ENCODE data around the gene TYW1B.
"Not testable (repeated sequence)": the region's sequence is repeated elsewhere in the genome, so short reads cannot be mapped to it uniquely, and the experiment has no call there.

The TYW1B gene

GRCh38 chr7:72700548-72700947 is 127.5 kb downstream of the TYW1B start:
- not testable (repeated sequence) for DNase-seq (ENCODE audit: low read depth, low spot score)

GRCh38 chr7:72697066-72697465 is 130.9 kb downstream of the TYW1B start:
- not testable (repeated sequence) for DNase-seq (ENCODE audit: low read depth, low spot score)

DNA sequence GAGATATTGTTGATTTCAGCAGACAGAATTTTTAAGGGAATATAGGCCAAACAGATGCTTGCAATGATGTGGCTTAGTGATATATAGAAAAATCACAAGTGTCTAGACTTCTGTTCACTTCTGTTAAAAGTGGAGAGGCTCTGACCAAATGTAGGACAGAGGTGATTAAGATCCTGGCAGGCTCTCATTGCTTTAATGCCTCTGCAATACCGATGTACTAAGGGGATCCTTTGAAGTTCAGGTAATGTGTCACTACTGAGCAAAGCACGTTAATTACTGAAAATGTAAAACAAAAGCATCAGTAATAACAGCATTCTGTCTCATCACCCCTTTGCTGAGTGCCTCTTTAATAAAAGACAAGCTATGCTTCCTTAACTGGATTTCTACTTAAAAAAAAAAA is 131.4 kb downstream of the TYW1B start:
- not testable (repeated sequence) for DNase-seq (ENCODE audit: low read depth, low spot score)

DNA sequence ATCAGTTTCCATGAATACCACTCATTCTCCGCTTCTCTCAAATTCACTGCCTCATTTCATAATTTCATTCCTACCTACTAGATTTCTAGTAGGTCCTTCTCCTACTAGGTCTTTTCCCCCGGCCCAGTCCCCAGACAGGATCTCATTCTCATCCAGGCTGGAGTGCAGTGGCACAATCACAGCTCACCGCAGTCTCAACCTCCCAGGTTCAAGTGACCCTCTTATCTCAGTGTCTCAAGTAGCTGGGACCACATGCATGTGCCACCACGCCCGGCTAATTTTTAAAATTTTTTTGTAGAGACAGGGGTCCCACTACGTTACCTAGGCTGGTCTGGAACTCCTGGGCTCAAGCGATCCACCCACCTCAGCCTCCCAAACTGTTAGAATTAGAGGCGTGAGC is 132.5 kb downstream of the TYW1B start:
- not testable (repeated sequence) for DNase-seq (ENCODE audit: low read depth, low spot score)

DNA sequence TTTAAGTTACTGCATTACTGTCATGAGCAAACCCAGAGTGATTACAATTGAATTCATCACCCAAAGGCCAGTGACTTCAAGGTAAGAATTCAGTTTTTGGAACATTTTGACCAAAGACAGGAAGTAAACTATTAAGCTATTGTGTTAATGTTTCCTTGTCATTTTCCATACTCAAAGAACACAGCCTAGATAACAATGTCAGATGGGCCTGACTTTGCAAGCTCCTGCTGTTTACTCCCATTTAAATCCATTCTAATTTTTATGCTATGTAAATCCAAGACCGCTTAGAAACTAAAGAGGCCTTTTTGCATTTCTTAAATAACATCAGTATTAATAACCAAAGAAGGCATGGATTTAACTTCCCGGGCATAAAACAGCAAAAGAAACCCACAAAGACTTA is 136.6 kb downstream of the TYW1B start:
- not testable (repeated sequence) for DNase-seq (ENCODE audit: low read depth, low spot score)

- not testable (repeated sequence) for DNase-seq (ENCODE audit: low read depth, low spot score)
Measured at GRCh38 chr7:72690177-72690576, 137.8 kb downstream of the TYW1B start.

DNA sequence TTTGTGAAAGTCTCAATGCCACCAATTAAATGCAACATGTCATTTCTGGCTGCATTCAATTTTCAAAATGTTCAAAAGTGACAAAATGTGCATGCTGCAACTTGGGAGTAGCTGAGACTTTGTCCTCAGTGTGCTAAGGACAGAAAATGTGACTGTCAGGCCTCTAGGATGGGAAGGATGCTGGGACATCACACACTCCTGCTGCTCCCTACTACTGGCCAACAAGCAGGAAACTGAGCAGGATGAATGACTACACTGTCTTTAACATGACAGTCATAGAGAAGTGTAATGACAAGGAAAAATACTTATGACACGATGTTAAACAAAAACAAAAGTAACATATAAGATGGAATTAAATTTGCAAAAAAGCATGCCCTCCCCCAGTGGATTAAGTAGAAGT is 138.7 kb downstream of the TYW1B start:
- not testable (repeated sequence) for DNase-seq (ENCODE audit: low read depth, low spot score)

DNA sequence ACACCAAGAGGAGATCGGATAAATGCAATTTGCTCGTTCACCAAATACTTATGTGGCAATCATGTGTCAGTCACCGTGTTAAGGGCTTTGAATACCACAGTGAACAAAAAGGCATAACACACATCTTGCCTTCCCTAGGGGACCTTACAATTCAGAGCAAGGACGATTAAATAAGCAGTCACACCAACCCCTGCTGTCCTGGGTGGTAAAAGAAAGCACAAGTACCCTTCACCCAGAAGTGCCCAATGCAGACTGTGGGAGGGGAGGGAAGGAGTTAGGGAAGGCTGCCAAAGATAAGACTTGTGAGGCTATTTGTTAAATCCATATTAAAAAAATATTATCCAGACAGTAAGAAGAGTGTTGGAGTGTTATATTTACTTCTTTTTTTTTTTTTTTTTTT is 146.8 kb downstream of the TYW1B start:
- not testable (repeated sequence) for DNase-seq (ENCODE audit: low read depth, low spot score)

DNA sequence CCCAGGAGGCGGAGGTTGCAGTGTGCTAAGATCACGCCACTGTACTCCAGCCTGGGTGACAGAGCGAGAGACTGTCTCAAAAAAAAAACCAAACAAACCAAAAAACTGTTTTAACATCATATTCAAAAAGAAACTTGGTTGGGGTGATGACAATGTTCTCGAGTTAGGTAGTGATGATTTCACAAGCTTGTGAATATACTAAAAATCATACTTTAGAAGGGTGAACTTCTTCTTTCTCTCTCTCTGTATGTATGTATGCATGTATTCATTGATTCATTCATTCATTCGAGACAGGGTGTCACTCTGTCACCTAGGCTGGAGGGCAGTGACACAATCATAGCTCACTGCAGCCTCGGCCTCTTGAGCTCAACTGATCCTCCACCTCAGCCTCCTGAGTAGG is 151.1 kb downstream of the TYW1B start:
- not testable (repeated sequence) for DNase-seq (ENCODE audit: low read depth, low spot score)

DNA sequence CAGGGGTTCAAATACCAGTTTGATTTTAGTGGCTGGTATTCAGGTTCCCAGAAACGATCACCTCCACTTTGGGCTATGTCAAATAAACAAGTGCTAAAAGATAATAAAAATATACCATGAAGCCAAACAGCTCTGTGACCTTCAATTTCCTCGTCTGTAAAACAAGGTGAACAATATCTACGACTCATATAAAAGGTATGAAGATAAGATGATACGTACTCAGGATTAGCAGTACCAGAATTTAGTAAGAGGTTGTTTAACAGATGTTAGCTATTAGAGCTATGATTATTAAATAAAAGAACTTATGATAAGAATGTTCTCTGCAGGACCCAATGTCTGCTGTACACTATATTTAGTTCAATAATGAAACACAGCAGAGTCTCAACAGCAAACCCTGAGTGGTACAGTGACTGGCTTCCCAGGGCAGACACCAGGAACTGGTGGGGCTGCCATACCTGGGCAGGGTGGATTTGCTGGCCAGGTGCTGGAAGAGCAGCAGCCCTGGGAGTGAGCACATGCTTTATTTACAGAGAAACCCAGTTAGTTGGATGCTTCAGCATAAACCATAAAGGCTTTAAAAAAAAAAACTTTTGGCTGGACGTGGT is 151.8 kb downstream of the TYW1B start:
- DNase-seq (ENCODE audit: low read depth, low spot score), result not testable (repeated sequence)

DNA sequence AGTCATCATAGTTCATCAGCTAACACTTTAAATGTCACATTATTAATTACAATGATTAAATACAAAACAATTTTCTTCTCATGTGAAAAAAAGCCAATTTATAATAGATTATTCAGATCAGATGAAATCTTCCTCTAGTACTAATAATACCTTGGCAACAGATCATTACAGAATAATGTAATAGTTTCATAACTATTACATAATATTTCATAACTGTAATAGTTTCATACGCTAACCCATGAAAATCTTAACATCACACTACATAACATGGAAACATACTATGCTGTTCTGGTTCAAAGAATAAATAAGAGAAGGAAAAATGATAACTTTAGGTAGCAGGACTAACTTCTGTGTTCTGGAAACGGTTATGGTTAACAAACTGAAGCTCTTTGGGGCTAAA is 152.3 kb downstream of the TYW1B start:
- DNase-seq (ENCODE audit: low read depth, low spot score), result not testable (repeated sequence)

DNA sequence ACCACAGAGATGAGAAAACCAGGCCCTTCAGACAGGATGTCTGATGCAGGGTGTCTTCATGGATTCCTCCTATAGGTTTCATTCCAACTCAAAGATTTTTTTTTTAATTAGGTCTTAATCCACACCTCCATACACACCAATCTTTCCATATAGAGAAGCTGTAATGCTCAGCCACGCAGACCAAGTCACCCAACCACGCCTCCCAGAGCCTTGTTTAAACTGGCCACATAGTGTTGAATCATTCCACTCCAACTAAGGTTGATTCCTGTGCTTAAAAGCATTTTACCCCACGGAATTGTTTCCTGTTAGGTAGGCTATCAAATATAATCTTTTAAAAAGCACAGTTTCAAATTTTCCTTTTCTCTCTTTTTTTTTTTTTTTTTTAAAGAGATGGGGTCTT is 153.6 kb downstream of the TYW1B start:
- DNase-seq (ENCODE audit: low read depth, low spot score), result no peak

DNA sequence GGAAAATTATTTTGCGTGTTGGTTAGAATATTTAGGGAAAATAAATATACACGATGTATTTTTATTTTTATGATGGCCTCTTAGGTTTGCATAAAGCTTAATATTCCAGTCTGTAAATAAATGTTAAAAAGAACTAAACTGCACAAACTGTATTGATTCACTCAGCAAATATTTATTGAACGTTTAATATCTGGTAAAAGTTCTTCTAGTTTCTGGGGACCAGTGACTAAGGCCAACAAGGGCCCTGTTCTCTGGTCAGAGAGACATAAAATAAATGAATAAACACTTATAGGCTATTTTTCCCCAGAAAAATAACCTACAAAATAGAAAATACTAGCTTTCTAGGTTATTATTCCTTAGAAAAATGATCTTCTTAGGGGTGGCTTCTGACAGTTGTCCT is 157.2 kb downstream of the TYW1B start:
- DNase-seq (ENCODE audit: low read depth, low spot score), result not testable (repeated sequence)

DNA sequence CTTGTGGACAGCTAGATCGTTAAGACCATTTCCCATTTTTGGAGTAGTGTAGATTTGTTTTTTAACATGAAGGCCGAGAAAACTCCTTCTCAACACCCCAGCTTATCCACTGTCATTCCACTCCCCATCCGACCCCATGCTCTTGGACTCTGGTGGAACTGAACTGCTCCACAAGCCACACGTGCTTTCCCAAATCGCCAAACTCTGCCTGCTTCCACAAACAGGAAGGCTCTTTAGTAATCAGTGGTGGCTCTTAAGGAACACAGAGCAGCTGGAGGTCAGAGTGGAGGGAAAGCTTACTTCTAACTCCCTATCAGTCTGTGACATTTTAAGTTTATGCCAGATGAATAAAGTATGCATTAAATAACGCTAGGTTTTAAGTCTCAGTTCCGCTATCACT is 159.6 kb downstream of the TYW1B start:
- not testable (repeated sequence) for DNase-seq (ENCODE audit: low read depth, low spot score)

DNA sequence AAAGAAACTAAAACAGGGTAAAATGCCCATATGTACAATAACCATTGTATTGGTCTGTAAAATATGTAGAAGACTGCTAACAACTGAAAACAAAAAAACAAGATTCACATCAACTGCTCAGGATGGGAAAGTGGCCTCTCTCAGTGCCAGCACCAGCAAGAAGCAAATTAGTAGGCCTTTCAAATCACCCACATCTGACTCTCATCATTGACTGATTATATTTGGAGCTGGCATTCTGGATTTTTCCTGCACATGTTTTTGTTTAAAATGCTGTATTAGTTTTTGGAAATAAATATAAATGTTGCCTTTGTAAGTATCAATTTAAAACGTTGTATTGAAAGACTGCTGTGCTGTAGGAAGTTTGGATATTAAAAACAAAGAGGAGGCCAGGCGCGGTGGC is 161.0 kb downstream of the TYW1B start:
- DNase-seq (ENCODE audit: low read depth, low spot score), result not testable (repeated sequence)

DNA sequence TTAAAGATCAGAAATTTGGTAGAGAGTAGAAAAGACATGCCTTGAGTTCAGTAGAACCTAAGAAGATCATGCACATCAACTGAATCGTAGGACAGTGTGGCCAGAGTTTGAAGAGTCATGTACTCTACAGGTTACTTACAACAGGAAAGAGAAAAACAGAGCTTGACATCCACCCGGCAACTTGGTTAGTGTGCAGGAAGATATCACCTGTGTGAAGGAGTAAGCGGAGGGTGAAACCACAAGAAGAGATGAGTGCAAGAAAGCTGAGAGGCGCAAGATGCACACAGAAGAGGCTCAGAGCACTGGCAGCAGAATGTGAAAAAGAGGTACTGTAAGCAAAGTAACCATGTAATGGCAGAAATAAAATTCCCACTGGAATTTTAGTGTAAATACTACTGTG is 179.4 kb downstream of the TYW1B start:
- not testable (repeated sequence) for DNase-seq (ENCODE audit: low read depth, low spot score)

GRCh38 chr7:72643708-72644107 is 184.3 kb downstream of the TYW1B start:
- not testable (repeated sequence) for DNase-seq (ENCODE audit: low read depth, low spot score)

- not testable (repeated sequence) for DNase-seq (ENCODE audit: low read depth, low spot score)
Measured at GRCh38 chr7:72641485-72642248, 186.3 kb downstream of the TYW1B start.

GRCh38 chr7:72640740-72641139 is 187.3 kb downstream of the TYW1B start:
- not testable (repeated sequence) for DNase-seq (ENCODE audit: low read depth, low spot score)

GRCh38 chr7:72635273-72635908 is 192.6 kb downstream of the TYW1B start:
- DNase-seq (ENCODE audit: low read depth, low spot score), result not testable (repeated sequence)

GRCh38 chr7:72632765-72633292 is 195.2 kb downstream of the TYW1B start:
- DNase-seq (ENCODE audit: low read depth, low spot score), result not testable (repeated sequence)

DNA sequence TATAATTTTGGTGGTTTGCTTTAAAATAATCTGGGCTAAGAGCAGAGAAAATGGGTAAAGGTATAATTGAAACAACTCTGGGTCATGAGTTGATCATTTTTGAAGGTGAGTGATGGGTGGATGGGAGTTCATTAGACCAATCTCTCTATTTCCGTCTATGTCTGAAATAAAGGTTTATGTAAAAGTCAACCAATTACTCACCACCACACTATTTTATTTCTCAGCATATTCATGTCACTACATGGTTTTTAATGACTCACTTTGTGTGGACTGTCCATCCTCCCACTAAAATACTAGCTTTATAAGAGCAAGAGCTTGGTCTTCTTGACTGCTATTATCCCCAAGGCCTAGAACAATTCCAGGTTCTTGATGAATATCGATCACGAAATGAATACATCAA is 199.6 kb downstream of the TYW1B start:
- DNase-seq (ENCODE audit: low read depth, low spot score), result not testable (repeated sequence)
